CD4-positive, alpha-beta T cell (primary cell): Measurements from ENCODE around the gene STEAP3. TPM values are rescaled to one million over a fixed set of nuclear protein-coding genes. Genes with fewer than 3 reads are reported as not detected.

Experiments used
- ATAC-seq: fragments of 200-7000 bp; cut with Tn5 transposase; one replicate; pipeline ENCODE4 v1.10.0; 2022; ENCODE audit warnings: mild to moderate bottlenecking; ENCODE audit not compliant: poor library complexity
- CTCF ChIA-PET: fragments of 350-600 bp; sonication (Branson Sonifier 250); formaldehyde crosslinking; loops from one replicate; lab custom pipeline; 2021; ENCODE audit warnings: antibody characterized with exemption, inconsistent platforms; lab: Charles Lee
- POLR2A ChIA-PET: fragments of 350-600 bp; sonication (Branson Sonifier 250); formaldehyde crosslinking; loops from one replicate; lab custom pipeline; 2021; ENCODE audit warnings: antibody characterized with exemption, inconsistent platforms; lab: Charles Lee
- DNase-seq, 14 experiments: peaks; one replicate each; pipeline ENCODE4 v3.0.0-alpha.2; 2013 to 2020; ENCODE audit warnings: mixed read lengths in 2 of 14
- H3K27ac ChIP-seq, 2 donors: one replicate each; pipeline versions ENCODE4 v1.5.1 to v1.7.0; 2013; ENCODE audit warnings: low read length in 2 of 2, low read depth in 1 of 2, mild to moderate bottlenecking in 1 of 2
- H3K27me3 ChIP-seq, 2 experiments: 1 replicate in 1 of 2; 2 replicates in 1 of 2; pipeline versions ENCODE4 v1.6.1 to v1.7.0; 2013; ENCODE audit warnings: low read length in 2 of 2, control low read depth in 1 of 2, mild to moderate bottlenecking in 1 of 2, moderate library complexity in 1 of 2; ENCODE audit not compliant: insufficient read depth in 2 of 2, control insufficient read depth in 1 of 2
- H3K36me3 ChIP-seq: one replicate; pipeline ENCODE4 v1.6.1; 2013; ENCODE audit warnings: low read length, control low read depth; ENCODE audit not compliant: insufficient read depth
- H3K4me1 ChIP-seq: one replicate; pipeline ENCODE4 v1.6.1; 2013; ENCODE audit warnings: low read length, control low read depth; ENCODE audit not compliant: insufficient read depth
- H3K4me3 ChIP-seq: one replicate; pipeline ENCODE4 v1.5.1; 2013; ENCODE audit warnings: mild to moderate bottlenecking, low read length, moderate library complexity
- H3K9me3 ChIP-seq, 2 experiments: 1 replicate in 1 of 2; 2 replicates in 1 of 2; pipeline versions ENCODE4 v1.6.1 to v1.7.0; 2013; ENCODE audit warnings: low read length in 2 of 2, mild to moderate bottlenecking in 2 of 2, control low read depth in 1 of 2, moderate library complexity in 1 of 2; ENCODE audit not compliant: control insufficient read depth in 1 of 2, insufficient read depth in 1 of 2
- H3K27ac Mint-ChIP-seq: one replicate; pipeline ENCODE4 v1.8.0; 2020; ENCODE audit warnings: mixed read lengths
- H3K27me3 Mint-ChIP-seq: one replicate; pipeline ENCODE4 v1.8.0; 2021; ENCODE audit warnings: mixed read lengths
- H3K36me3 Mint-ChIP-seq: one replicate; pipeline ENCODE4 v1.8.0; 2021; ENCODE audit warnings: low read depth, mixed read lengths
- H3K4me1 Mint-ChIP-seq: one replicate; pipeline ENCODE4 v1.8.0; 2021; ENCODE audit warnings: low read depth, mixed read lengths
- H3K4me3 Mint-ChIP-seq: one replicate; pipeline ENCODE4 v1.8.0; 2020; ENCODE audit warnings: mild to moderate bottlenecking, mixed read lengths
- H3K9me3 Mint-ChIP-seq: one replicate; pipeline ENCODE4 v1.8.0; 2020; ENCODE audit warnings: mixed read lengths
- intact Hi-C, 2 experiments: fragments of 100-400 bp; cut with DNase I in 1 of 2; cut with micrococcal nuclease in 1 of 2; formaldehyde crosslinking; loops; one replicate each; pipeline versions ENCODE4 v1.15.1 to v1.9.0; 2023 to 2025; cut with DNase I, micrococcal nuclease
- polyA plus RNA-seq, 2 donors: library from polyadenylated mRNA; unstranded; fragments of 120-200 nt; gene quantifications; one replicate each; pipeline ENCODE4 v1.2.1, GENCODE V29; 2013
- total RNA-seq, 174 experiments: library from RNA in 2 of 174; stranded (reverse) in 2 of 174; gene quantifications; one replicate each; pipeline ENCODE4 v1.2.3 and lab custom pipeline; 2021 to 2026
- TF ChIP-seq, protein P1 (sequence below): fragments of 200-600 bp; IDR thresholded peaks from one replicate; pipeline ENCODE4 v1.8.0; 2022; ENCODE audit warnings: antibody characterized with exemption, mild to moderate bottlenecking

The STEAP3 gene
- total RNA-seq (not detected), total RNA-seq (lab: John Stamatoyannopoulos, UW) (0 to 0.89 (median 0.08) reads per million in 172 experiments)
- polyA plus RNA-seq (2013, experiment 1 of 2) = 0.56 TPM
- 0.75 TPM for polyA plus RNA-seq (2013, experiment 2 of 2)

DNA sequence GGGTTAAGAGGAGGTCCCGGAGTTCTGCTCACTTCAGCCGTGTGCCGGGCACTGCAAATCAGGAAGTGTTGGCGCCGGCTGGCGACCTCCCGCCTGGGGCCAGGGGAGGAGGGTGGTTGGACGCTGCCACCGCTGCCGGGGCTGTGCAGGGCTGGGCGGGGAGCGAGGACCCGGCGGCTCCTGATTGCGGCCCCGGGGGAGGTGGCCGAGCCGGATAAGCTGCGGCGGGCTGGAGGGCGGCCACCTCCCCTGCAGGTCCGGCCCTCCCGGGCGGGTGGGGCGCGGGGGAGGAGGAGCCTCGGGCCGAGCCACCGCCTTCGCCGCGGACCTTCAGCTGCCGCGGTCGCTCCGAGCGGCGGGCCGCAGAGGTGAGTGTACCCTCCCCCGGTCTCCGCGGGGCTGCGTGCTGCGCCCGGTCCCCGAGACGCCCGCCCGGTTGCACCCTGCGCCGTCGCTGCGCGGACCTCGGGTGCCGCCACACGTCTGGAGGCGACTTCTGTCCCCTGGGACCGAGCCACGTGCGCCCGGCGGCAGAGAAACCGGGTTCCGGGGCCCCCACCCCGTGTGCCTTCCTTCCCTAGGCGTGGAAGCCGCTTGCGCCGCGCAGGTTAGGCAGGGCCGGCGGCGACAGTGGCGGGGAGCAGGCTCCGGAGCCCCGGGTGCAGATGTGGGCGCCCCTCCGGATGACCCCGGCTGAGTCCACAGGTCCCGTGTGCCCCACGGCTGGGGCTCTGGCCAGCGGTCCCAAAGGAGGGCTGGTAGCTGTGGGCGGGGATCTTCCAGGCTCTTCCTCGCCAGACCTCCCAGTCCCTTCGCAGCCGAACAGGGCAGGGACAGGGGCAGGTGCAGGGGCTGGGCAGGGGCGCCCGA lies at the start of gene STEAP3:
TSS of gene STEAP3 (plus strand) at position 314 of the 870 bp plus-strand sequence. CDS start 7,179 bp downstream, outside the sequence.
- TF ChIP-seq, protein P1, sequence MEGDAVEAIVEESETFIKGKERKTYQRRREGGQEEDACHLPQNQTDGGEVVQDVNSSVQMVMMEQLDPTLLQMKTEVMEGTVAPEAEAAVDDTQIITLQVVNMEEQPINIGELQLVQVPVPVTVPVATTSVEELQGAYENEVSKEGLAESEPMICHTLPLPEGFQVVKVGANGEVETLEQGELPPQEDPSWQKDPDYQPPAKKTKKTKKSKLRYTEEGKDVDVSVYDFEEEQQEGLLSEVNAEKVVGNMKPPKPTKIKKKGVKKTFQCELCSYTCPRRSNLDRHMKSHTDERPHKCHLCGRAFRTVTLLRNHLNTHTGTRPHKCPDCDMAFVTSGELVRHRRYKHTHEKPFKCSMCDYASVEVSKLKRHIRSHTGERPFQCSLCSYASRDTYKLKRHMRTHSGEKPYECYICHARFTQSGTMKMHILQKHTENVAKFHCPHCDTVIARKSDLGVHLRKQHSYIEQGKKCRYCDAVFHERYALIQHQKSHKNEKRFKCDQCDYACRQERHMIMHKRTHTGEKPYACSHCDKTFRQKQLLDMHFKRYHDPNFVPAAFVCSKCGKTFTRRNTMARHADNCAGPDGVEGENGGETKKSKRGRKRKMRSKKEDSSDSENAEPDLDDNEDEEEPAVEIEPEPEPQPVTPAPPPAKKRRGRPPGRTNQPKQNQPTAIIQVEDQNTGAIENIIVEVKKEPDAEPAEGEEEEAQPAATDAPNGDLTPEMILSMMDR = no peak
- Mint-ChIP-seq H3K27me3 (peaks cover 64% of the 10 kb centered on the region), H3K4me1 (no peaks in the 10 kb centered on the region), H3K4me3 (peak within 1 kb of the TSS; percentile 60), H3K27ac (no peak within 1 kb of the TSS), H3K9me3 (no peaks in the 10 kb centered on the region), H3K36me3 (no peaks in the 10 kb centered on the region)
- peaks cover 15 to 46% of the 10 kb centered on the region in 2 experiments for H3K27me3 ChIP-seq
- H3K4me1 ChIP-seq = peaks cover 4% of the 10 kb centered on the region
- DNase-seq (peak in 2 of 14 experiments; percentile 21 to 28), ATAC-seq (no peak)
- ChIA-PET CTCF (no interaction called here), POLR2A (no interaction called here)
- no peak within 1 kb of the TSS for H3K27ac ChIP-seq
- H3K36me3 ChIP-seq = no peaks in the 10 kb centered on the region
- no peaks in the 10 kb centered on the region for H3K9me3 ChIP-seq
- intact Hi-C loops = no loop called here
- H3K4me3 ChIP-seq = no peak within 1 kb of the TSS

DNA sequence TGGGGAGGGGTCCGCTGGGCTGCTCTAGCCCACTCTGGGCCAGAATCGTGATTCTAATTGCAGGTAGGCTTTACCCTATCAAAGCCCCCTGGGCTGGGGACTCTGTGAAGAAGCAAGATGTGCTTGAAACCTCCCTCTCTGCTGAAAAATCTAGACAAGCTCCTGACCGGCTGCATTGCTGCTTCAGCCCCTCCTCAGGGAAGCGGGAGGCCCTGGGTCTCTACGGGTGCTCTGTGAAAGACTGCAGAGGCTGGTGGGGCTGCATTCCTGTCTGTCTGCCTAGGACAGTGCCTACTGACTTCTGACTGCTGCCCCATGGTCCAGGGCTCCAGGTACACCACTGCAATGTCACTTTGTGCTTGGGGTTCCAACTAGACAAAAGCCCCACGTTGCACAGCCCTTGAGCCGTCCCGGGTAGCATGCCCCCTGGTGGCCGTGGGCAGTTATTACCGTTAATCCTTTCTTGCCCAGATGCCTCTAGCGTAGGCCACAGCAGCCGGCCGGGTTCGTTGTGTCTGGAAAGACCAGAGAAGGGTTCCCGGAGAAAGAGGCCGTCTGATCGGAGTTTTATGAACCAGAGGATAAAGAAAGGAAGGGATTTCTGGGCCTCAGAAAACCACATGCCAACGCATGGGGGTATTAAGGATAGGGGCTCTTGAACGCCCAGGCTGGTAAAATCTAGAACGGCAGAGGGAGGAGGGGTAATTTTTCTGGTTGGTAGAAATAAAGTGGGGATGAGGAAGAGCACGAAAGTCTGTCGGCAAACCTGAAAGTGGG lies 49.2 kb upstream of the STEAP3 start:
- DNase-seq = peak; percentile 22 to 69 (median 48)
- H3K4me1 Mint-ChIP-seq = no peaks in the 10 kb centered on the region
- no peaks in the 10 kb centered on the region for H3K36me3 ChIP-seq
- no peak overlapping the region for H3K4me3 Mint-ChIP-seq
- no peaks in the 10 kb centered on the region for H3K9me3 ChIP-seq
- peak; percentile 59 for ATAC-seq
- no peaks in the 10 kb centered on the region for H3K36me3 Mint-ChIP-seq
- ChIA-PET POLR2A (interaction anchor here (1.5 kb wide), 1 partner anchor 293 kb away, joined by 4 read pairs; no protein-coding TSS in a partner anchor), CTCF (interaction anchor here (2.5 kb wide), 1 partner anchor 292 kb away, joined by 14 read pairs; no protein-coding TSS in a partner anchor)
- no peak overlapping the region for H3K27ac ChIP-seq
- no peak overlapping the region for H3K27ac Mint-ChIP-seq
- peaks cover 2% of the 10 kb centered on the region for H3K4me1 ChIP-seq
- TF ChIP-seq, protein P1 = peak; percentile 90
- intact Hi-C loops = loop anchor here (1.0 to 10.0 kb wide), 6 partner anchors 162 to 1130 kb away; no protein-coding TSS in a partner anchor
- peaks cover under 1% of the 10 kb centered on the region for H3K27me3 Mint-ChIP-seq
- no peaks in the 10 kb centered on the region for H3K27me3 ChIP-seq
- H3K4me3 ChIP-seq = no peak overlapping the region
- H3K9me3 Mint-ChIP-seq = no peaks in the 10 kb centered on the region

GRCh38 chr2:119174993-119175347 lies 48.7 kb upstream of the STEAP3 start:
- CTCF ChIA-PET = interaction anchor here (2.5 kb wide), 1 partner anchor 293 kb away, joined by 14 read pairs; no protein-coding TSS in a partner anchor
- Histone ChIP-seq H3K27me3 (no peaks in the 10 kb centered on the region), H3K4me1 (peaks cover 2% of the 10 kb centered on the region), H3K27ac (no peak overlapping the region), H3K9me3 (no peaks in the 10 kb centered on the region), H3K36me3 (no peaks in the 10 kb centered on the region), H3K4me3 (no peak overlapping the region)
- POLR2A ChIA-PET = interaction anchor here (1.5 kb wide), 1 partner anchor 293 kb away, joined by 4 read pairs; no protein-coding TSS in a partner anchor
- H3K27ac Mint-ChIP-seq = no peak overlapping the region
- no peaks in the 10 kb centered on the region for H3K4me1 Mint-ChIP-seq
- no peaks in the 10 kb centered on the region for H3K27me3 Mint-ChIP-seq
- H3K4me3 Mint-ChIP-seq = no peak overlapping the region
- intact Hi-C loops = loop anchor here (1.0 to 10.0 kb wide), 6 partner anchors 163 to 1130 kb away; no protein-coding TSS in a partner anchor
- no peak for DNase-seq
- H3K9me3 Mint-ChIP-seq = no peaks in the 10 kb centered on the region
- ATAC-seq = no peak
- TF ChIP-seq, protein P1 = no peak
- no peaks in the 10 kb centered on the region for H3K36me3 Mint-ChIP-seq
